Measurements from ENCODE around the gene SLC22A4. TPM values are rescaled to one million over a fixed set of nuclear protein-coding genes. Genes with fewer than 3 reads are reported as not detected.

Gene SLC22A4
- total RNA-seq, 1 donor from 2014 or later: 1.8 TPM

GRCh38 chr5:132253008-132253441 lies 41.2 kb upstream of the SLC22A4 start:
- no peak for TF ChIP-seq CTCF (IDR thresholded peaks at IDR 0.05; ENCODE audit: insufficient read depth, low read length, poor library complexity, severe bottlenecking)
- DNase-seq (ENCODE audit: low read depth): no peak
- H3K36me3 ChIP-seq (ENCODE audit: control insufficient read depth, insufficient read depth, low read length): no peaks in the 10 kb centered on the region
- H3K4me3 ChIP-seq (ENCODE audit: low read depth, low read length): no peak overlapping the region
- H3K27me3 ChIP-seq (ENCODE audit: control insufficient read depth, insufficient read depth, low read length): no peaks in the 10 kb centered on the region

- DNase-seq (ENCODE audit: low read depth): no peak
- Histone ChIP-seq H3K36me3 (ENCODE audit: control insufficient read depth, insufficient read depth, low read length) (no peaks in the 10 kb centered on the region), H3K27me3 (ENCODE audit: control insufficient read depth, insufficient read depth, low read length) (no peaks in the 10 kb centered on the region), H3K4me3 (ENCODE audit: low read depth, low read length) (no peak overlapping the region)
- TF ChIP-seq CTCF (IDR thresholded peaks at IDR 0.05; ENCODE audit: insufficient read depth, low read length, poor library complexity, severe bottlenecking): no peak
Observed at GRCh38 chr5:132253452-132254320, 40.5 kb upstream of the SLC22A4 start.

- no peak for DNase-seq (ENCODE audit: low read depth)
- Histone ChIP-seq H3K36me3 (ENCODE audit: control insufficient read depth, insufficient read depth, low read length) (no peaks in the 10 kb centered on the region), H3K4me3 (ENCODE audit: low read depth, low read length) (no peak overlapping the region), H3K27me3 (ENCODE audit: control insufficient read depth, insufficient read depth, low read length) (no peaks in the 10 kb centered on the region)
- TF ChIP-seq CTCF (IDR thresholded peaks at IDR 0.05; ENCODE audit: insufficient read depth, low read length, poor library complexity, severe bottlenecking): no peak
Observed at GRCh38 chr5:132254321-132254977, 39.7 kb upstream of the SLC22A4 start.

- Histone ChIP-seq H3K27me3 (ENCODE audit: control insufficient read depth, insufficient read depth, low read length) (no peaks in the 10 kb centered on the region), H3K4me3 (ENCODE audit: low read depth, low read length) (no peak overlapping the region), H3K36me3 (ENCODE audit: control insufficient read depth, insufficient read depth, low read length) (no peaks in the 10 kb centered on the region)
- DNase-seq (ENCODE audit: low read depth): no peak
- no peak for TF ChIP-seq CTCF (IDR thresholded peaks at IDR 0.05; ENCODE audit: insufficient read depth, low read length, poor library complexity, severe bottlenecking)
Observed at GRCh38 chr5:132256086-132256782, 38.0 kb upstream of the SLC22A4 start.

- Histone ChIP-seq H3K4me3 (ENCODE audit: low read depth, low read length) (no peak overlapping the region), H3K27me3 (ENCODE audit: control insufficient read depth, insufficient read depth, low read length) (no peaks in the 10 kb centered on the region), H3K36me3 (ENCODE audit: control insufficient read depth, insufficient read depth, low read length) (no peaks in the 10 kb centered on the region)
- no peak for DNase-seq (ENCODE audit: low read depth)
- no peak for TF ChIP-seq CTCF (IDR thresholded peaks at IDR 0.05; ENCODE audit: insufficient read depth, low read length, poor library complexity, severe bottlenecking)
Observed at GRCh38 chr5:132256783-132257130, 37.4 kb upstream of the SLC22A4 start.
